Stimulated activated CD4-positive, alpha-beta T cell treated with anti-CD3 and anti-CD28 coated beads, Interleukin-15, amount 100 ng/mL, for 1 hour (primary cell): ENCODE results near the gene KMO.
A peak's percentile ranks its signal among the peaks of the same experiment; 100 is the strongest.

Experiments used
- DNase-seq, 2 donors: peaks; one replicate each; pipeline ENCODE4 v3.0.0-alpha.2; 2020; ENCODE audit warnings: low read depth in 1 of 2, low spot score in 1 of 2

Gene KMO

GRCh38 chr1:241536969-241537368 is 4.8 kb downstream of the KMO start:
- DNase-seq: no peak

GRCh38 chr1:241542199-241542907 is 10.2 kb downstream of the KMO start:
- no peak for DNase-seq

GRCh38 chr1:241548008-241548407 is 15.8 kb downstream of the KMO start:
- DNase-seq: no peak

GRCh38 chr1:241550318-241550717 is 18.1 kb downstream of the KMO start:
- no peak for DNase-seq

- peak in 1 of 2 donors; percentile 26 for DNase-seq
These were observed 19.8 kb downstream of the KMO start for GRCh38 chr1:241551759-241552638.

- DNase-seq: no peak
These were observed 21.9 kb downstream of the KMO start for GRCh38 chr1:241553886-241554592.

GRCh38 chr1:241555526-241555925 is 23.3 kb downstream of the KMO start:
- DNase-seq: no peak

GRCh38 chr1:241557031-241557430 is 24.9 kb downstream of the KMO start:
- DNase-seq: no peak

GRCh38 chr1:241557551-241558193 is 25.5 kb downstream of the KMO start:
- no peak for DNase-seq

GRCh38 chr1:241560146-241560848 is 28.1 kb downstream of the KMO start:
- no peak for DNase-seq

- no peak for DNase-seq
These were observed 28.6 kb downstream of the KMO start for GRCh38 chr1:241560849-241561187.

- DNase-seq: no peak
These were observed 37.7 kb downstream of the KMO start for GRCh38 chr1:241569848-241570247.

GRCh38 chr1:241574154-241574553 is 42.0 kb downstream of the KMO start:
- no peak for DNase-seq

- no peak for DNase-seq
These were observed 47.3 kb downstream of the KMO start for GRCh38 chr1:241579434-241579833.

GRCh38 chr1:241582921-241583321 is 50.7 kb downstream of the KMO start:
- DNase-seq: no peak

- no peak for DNase-seq
These were observed 54.8 kb downstream of the KMO start for GRCh38 chr1:241586905-241587512.

GRCh38 chr1:241589521-241589920 is 57.3 kb downstream of the KMO start:
- no peak for DNase-seq

- DNase-seq: no peak
These were observed 58.5 kb downstream of the KMO start for GRCh38 chr1:241590719-241591118.

- DNase-seq: no peak
These were observed 59.1 kb downstream of the KMO start for GRCh38 chr1:241591317-241591716.

- no peak for DNase-seq
These were observed 59.6 kb downstream of the KMO start for GRCh38 chr1:241591736-241592135.
